HEK293T (cell line): ENCODE measurements around the gene STK33.

ENCODE experiments used
- CTCF ChIA-PET: fragments of 350-600 bp; formaldehyde crosslinking; extraction: SDS; loops from one replicate; lab custom pipeline; 2021; ENCODE audit warnings: antibody characterized with exemption, inconsistent platforms; lab: Yijun Ruan, JAX
- POLR2A ChIA-PET: fragments of 350-600 bp; formaldehyde crosslinking; extraction: SDS; loops from one replicate; lab custom pipeline; 2020; ENCODE audit warnings: antibody characterized with exemption, inconsistent platforms; lab: Yijun Ruan, JAX
- DNase-seq: peaks from one replicate; pipeline ENCODE4 v3.0.0; 2012; ENCODE audit warnings: mixed read lengths; ENCODE audit errors: extremely low spot score
- ARNT ChIP-seq: fragments of 450-650 bp; IDR thresholded peaks from 2 replicates; pipeline ENCODE4 v1.6.1; 2017; ENCODE audit warnings: mild to moderate bottlenecking
- BHLHE40 ChIP-seq: fragments of 450-650 bp; IDR thresholded peaks from 2 replicates; pipeline ENCODE4 v1.6.1; 2016; ENCODE audit warnings: mild to moderate bottlenecking, moderate library complexity, borderline replicate concordance
- CTBP1 ChIP-seq: fragments of 450-650 bp; IDR thresholded peaks from 2 replicates; pipeline ENCODE4 v1.6.1; 2016; ENCODE audit warnings: borderline replicate concordance
- ELF4 ChIP-seq: fragments of 450-650 bp; IDR thresholded peaks from 2 replicates; pipeline ENCODE4 v1.6.1; 2017; ENCODE audit warnings: antibody characterized with exemption
- FOXA1 ChIP-seq: fragments of 450-650 bp; IDR thresholded peaks from 2 replicates; pipeline ENCODE4 v1.6.1; 2016; ENCODE audit warnings: mild to moderate bottlenecking
- FOXK2 ChIP-seq: fragments of 450-650 bp; IDR thresholded peaks from 2 replicates; pipeline ENCODE4 v1.6.1; 2016; ENCODE audit warnings: mild to moderate bottlenecking
- FOXM1 ChIP-seq: fragments of 450-650 bp; IDR thresholded peaks from 2 replicates; pipeline ENCODE4 v1.6.1; 2017; ENCODE audit warnings: mild to moderate bottlenecking, borderline replicate concordance
- HDGF ChIP-seq: fragments of 450-650 bp; IDR thresholded peaks from 2 replicates; pipeline ENCODE4 v1.6.1; 2017; ENCODE audit warnings: antibody characterized with exemption, borderline replicate concordance
- L3MBTL2 ChIP-seq: fragments of 450-650 bp; conservative IDR thresholded peaks from 2 replicates; pipeline ENCODE4 v1.6.1; 2016; ENCODE audit warnings: mild to moderate bottlenecking
- LEF1 ChIP-seq: fragments of 450-650 bp; IDR thresholded peaks from 2 replicates; pipeline ENCODE4 v1.6.1; 2017; ENCODE audit warnings: mild to moderate bottlenecking, borderline replicate concordance
- NFRKB ChIP-seq: fragments of 450-650 bp; IDR thresholded peaks from 2 replicates; pipeline ENCODE4 v1.6.1; 2016; ENCODE audit warnings: mild to moderate bottlenecking, moderate library complexity
- PKNOX1 ChIP-seq: fragments of 450-650 bp; IDR thresholded peaks from 2 replicates; pipeline ENCODE4 v1.6.1; 2016
- SP1 ChIP-seq: fragments of 450-650 bp; IDR thresholded peaks from 2 replicates; pipeline ENCODE4 v1.6.1; 2017
- SUZ12 ChIP-seq: fragments of 450-650 bp; IDR thresholded peaks from 2 replicates; pipeline ENCODE4 v1.6.1; 2016; ENCODE audit warnings: mild to moderate bottlenecking
- TARDBP ChIP-seq: fragments of 450-650 bp; IDR thresholded peaks from 2 replicates; pipeline ENCODE4 v1.6.1; 2016
- ZNF384 ChIP-seq: fragments of 450-650 bp; IDR thresholded peaks from 2 replicates; pipeline ENCODE4 v1.6.1; 2016

The STK33 gene

GRCh38 chr11:8357891-8358566 lies 236.0 kb downstream of the STK33 start:
- ChIA-PET CTCF (interaction anchor here (0.9 to 1.1 kb wide), 2 partner anchors 138 to 352 kb away, joined by 3 read pairs; no protein-coding TSS in a partner anchor), POLR2A (interaction anchor here (0.6 kb wide), 1 partner anchor 12 kb away, joined by 3 read pairs; no protein-coding TSS in a partner anchor)
- no peak for DNase-seq
- TF ChIP-seq PKNOX1 (0 out of 2 replicates have a peak, but pooled peaks have one; percentile 12), NFRKB (no peak), LEF1 (no peak), L3MBTL2 (no peak), SP1 (no peak)

GRCh38 chr11:8357505-8357888 lies 236.5 kb downstream of the STK33 start:
- ChIA-PET POLR2A (no interaction called here), CTCF (interaction anchor here (0.9 to 1.1 kb wide), 2 partner anchors 137 to 351 kb away, joined by 3 read pairs; no protein-coding TSS in a partner anchor)
- no peak for DNase-seq
- TF ChIP-seq L3MBTL2 (no peak), NFRKB (no peak), FOXK2 (no peak), SP1 (no peak), PKNOX1 (no peak), ZNF384 (no peak), TARDBP (no peak), FOXA1 (no peak)

GRCh38 chr11:8356721-8357504 lies 237.1 kb downstream of the STK33 start:
- POLR2A ChIA-PET = no interaction called here
- DNase-seq = no peak
- CTCF ChIA-PET = interaction anchor here (1.1 kb wide), 1 partner anchor 137 kb away, joined by 3 read pairs; no protein-coding TSS in a partner anchor
- TF ChIP-seq BHLHE40 = no peak
- TF ChIP-seq TARDBP = no peak
- no peak for TF ChIP-seq NFRKB
- no peak for TF ChIP-seq CTBP1
- no peak for TF ChIP-seq LEF1
- TF ChIP-seq ARNT = no peak
- no peak for TF ChIP-seq SP1
- no peak for TF ChIP-seq FOXM1
- TF ChIP-seq SUZ12 = no peak
- TF ChIP-seq FOXA1 = no peak
- TF ChIP-seq PKNOX1 = no peak
- TF ChIP-seq FOXK2 = no peak
- no peak for TF ChIP-seq L3MBTL2
- TF ChIP-seq HDGF = no peak
- no peak for TF ChIP-seq ELF4

GRCh38 chr11:8356216-8356615 lies 237.8 kb downstream of the STK33 start:
- CTCF ChIA-PET = no interaction called here
- TF ChIP-seq ARNT = no peak
- TF ChIP-seq NFRKB = no peak
- no peak for TF ChIP-seq ZNF384
- no peak for TF ChIP-seq LEF1
- TF ChIP-seq SUZ12 = no peak
- no peak for TF ChIP-seq PKNOX1
- no peak for TF ChIP-seq BHLHE40
- no peak for TF ChIP-seq HDGF
- no peak for TF ChIP-seq ELF4
- TF ChIP-seq FOXA1 = no peak
- no peak for TF ChIP-seq FOXK2
- no peak for TF ChIP-seq L3MBTL2
- no peak for TF ChIP-seq FOXM1
- POLR2A ChIA-PET = no interaction called here
- DNase-seq = no peak

GRCh38 chr11:8355416-8355742 lies 238.6 kb downstream of the STK33 start:
- no peak for DNase-seq
- POLR2A ChIA-PET = no interaction called here
- CTCF ChIA-PET = no interaction called here
- no peak for TF ChIP-seq TARDBP
- TF ChIP-seq PKNOX1 = no peak
- no peak for TF ChIP-seq HDGF
- TF ChIP-seq FOXK2 = no peak
- TF ChIP-seq CTBP1 = no peak
- no peak for TF ChIP-seq ZNF384
- no peak for TF ChIP-seq FOXA1
- TF ChIP-seq BHLHE40 = no peak
- no peak for TF ChIP-seq NFRKB
- TF ChIP-seq SUZ12 = no peak
- no peak for TF ChIP-seq ARNT
- no peak for TF ChIP-seq L3MBTL2
- no peak for TF ChIP-seq FOXM1
- no peak for TF ChIP-seq ELF4
- no peak for TF ChIP-seq LEF1
- no peak for TF ChIP-seq SP1
